A549 (cell line): ENCODE data around the gene ARHGAP9.
A peak's percentile ranks its signal among the peaks of the same experiment; 100 is the strongest.

Experiments
- BCL3 ChIP-seq: fragments of >200 bp; sonication (Bioruptor Twin); formaldehyde crosslinking; IDR thresholded peaks from 3 replicates; pipeline ENCODE4 v1.6.1; 2016
- CHD2 ChIP-seq: fragments of 150-350 bp; IDR thresholded peaks from 2 replicates; pipeline ENCODE4 v1.6.1; 2014; ENCODE audit warnings: low read length; ENCODE audit not compliant: partially characterized antibody
- CHD4 ChIP-seq: fragments of 200-600 bp; sonication (generic); IDR thresholded peaks from 2 replicates; pipeline ENCODE4 v1.6.1; 2016; ENCODE audit warnings: antibody characterized with exemption, mild to moderate bottlenecking, borderline replicate concordance
- EHMT2 ChIP-seq: fragments of 200-600 bp; sonication (generic); IDR thresholded peaks from 2 replicates; pipeline ENCODE4 v1.6.1; 2016; ENCODE audit warnings: antibody characterized with exemption, low read depth, mild to moderate bottlenecking, moderate library complexity
- EP300 ChIP-seq, 2 experiments: fragments of >200 bp; sonication (Bioruptor Twin); formaldehyde crosslinking; IDR thresholded peaks; 2 replicates in 1 of 2; 3 replicates in 1 of 2; pipeline ENCODE4 v1.6.1; 2016 to 2017
- HOXA7 ChIP-seq: fragments of 250-450 bp; sonication (Bioruptor Pico); IDR thresholded peaks from 2 replicates; pipeline ENCODE4 v1.5.0; 2020; ENCODE audit warnings: mild to moderate bottlenecking, moderate library complexity
- MAFK ChIP-seq: fragments of 450-650 bp; IDR thresholded peaks from 2 replicates; pipeline ENCODE4 v1.6.1; 2014; ENCODE audit not compliant: partially characterized antibody
- POLR2A ChIP-seq: IDR thresholded peaks from 2 replicates; pipeline ENCODE4 v1.6.1; 2012; ENCODE audit warnings: mild to moderate bottlenecking, low read length
- RAD21 ChIP-seq, 2 experiments: fragments of >200 bp in 1 of 2; sonication (Bioruptor Twin) in 1 of 2; formaldehyde crosslinking in 1 of 2; IDR thresholded peaks in 1 of 2; conservative IDR thresholded peaks in 1 of 2; 2 replicates in 1 of 2; 3 replicates in 1 of 2; pipeline ENCODE4 v1.6.1; 2012 to 2018; ENCODE audit warnings: inconsistent platforms in 1 of 2
- SMC3 ChIP-seq: fragments of >200 bp; sonication (Bioruptor Twin); formaldehyde crosslinking; IDR thresholded peaks from 3 replicates; pipeline ENCODE4 v1.6.1; 2018; ENCODE audit warnings: inconsistent platforms
- SREBF2 ChIP-seq: fragments of 450-650 bp; IDR thresholded peaks from 2 replicates; pipeline ENCODE4 v1.6.1; 2014; ENCODE audit warnings: mild to moderate bottlenecking, moderate library complexity
- TF ChIP-seq, protein P1 (sequence below): fragments of >200 bp; sonication (Bioruptor Twin); formaldehyde crosslinking; IDR thresholded peaks from 3 replicates; pipeline ENCODE4 v1.5.1; 2016
- TF ChIP-seq, protein P2 (sequence below): IDR thresholded peaks from 2 replicates; pipeline ENCODE4 v1.6.1; 2012
- TF ChIP-seq, protein P3 (sequence below): IDR thresholded peaks from 2 replicates; pipeline ENCODE4 v1.6.1; 2012; ENCODE audit warnings: low read depth, borderline replicate concordance

DNA sequence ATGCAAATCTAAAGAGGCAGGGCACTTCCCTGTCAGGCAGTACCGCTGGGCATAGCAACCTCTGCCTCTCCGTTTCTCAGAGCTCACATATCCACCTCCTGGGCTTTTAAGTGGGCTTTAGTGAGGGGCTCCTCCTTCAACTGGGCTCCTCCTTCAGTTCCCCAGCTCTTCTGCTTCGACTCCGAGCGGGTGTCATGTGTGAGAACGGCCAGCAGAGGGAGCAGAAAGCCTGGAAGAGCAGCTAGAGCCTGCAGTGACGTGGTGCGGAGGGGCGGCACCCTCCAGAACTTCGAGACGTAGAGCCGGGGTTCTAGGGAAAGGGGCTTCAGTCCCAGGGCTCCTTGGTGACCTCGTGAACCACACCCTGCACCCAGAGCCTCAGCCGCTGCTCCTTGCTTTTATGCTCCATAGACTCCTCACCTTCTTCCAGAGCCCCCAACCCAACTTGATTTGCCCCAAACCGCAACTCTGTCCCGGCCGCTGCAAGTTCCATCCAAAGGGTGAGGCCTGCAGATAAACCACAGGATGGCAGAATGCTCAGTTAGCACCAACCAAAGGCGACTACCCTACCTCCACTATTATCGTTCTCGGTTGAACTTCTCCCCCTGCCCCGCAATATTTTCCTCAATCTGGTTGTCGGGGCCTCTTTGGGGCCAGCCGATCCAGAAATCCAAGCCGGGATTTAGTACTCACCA lies 20.5 kb downstream of the ARHGAP9 start:
- TF ChIP-seq, protein P1, sequence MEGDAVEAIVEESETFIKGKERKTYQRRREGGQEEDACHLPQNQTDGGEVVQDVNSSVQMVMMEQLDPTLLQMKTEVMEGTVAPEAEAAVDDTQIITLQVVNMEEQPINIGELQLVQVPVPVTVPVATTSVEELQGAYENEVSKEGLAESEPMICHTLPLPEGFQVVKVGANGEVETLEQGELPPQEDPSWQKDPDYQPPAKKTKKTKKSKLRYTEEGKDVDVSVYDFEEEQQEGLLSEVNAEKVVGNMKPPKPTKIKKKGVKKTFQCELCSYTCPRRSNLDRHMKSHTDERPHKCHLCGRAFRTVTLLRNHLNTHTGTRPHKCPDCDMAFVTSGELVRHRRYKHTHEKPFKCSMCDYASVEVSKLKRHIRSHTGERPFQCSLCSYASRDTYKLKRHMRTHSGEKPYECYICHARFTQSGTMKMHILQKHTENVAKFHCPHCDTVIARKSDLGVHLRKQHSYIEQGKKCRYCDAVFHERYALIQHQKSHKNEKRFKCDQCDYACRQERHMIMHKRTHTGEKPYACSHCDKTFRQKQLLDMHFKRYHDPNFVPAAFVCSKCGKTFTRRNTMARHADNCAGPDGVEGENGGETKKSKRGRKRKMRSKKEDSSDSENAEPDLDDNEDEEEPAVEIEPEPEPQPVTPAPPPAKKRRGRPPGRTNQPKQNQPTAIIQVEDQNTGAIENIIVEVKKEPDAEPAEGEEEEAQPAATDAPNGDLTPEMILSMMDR = peak; percentile 90
- peak; percentile 53 for TF ChIP-seq POLR2A
- no peak for TF ChIP-seq CHD2
- no peak for TF ChIP-seq MAFK
- TF ChIP-seq, protein P2, sequence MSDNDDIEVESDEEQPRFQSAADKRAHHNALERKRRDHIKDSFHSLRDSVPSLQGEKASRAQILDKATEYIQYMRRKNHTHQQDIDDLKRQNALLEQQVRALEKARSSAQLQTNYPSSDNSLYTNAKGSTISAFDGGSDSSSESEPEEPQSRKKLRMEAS = peak; percentile 71
- TF ChIP-seq HOXA7 (CRISPR knock-in tag) = no peak
- no peak for TF ChIP-seq CHD4
- TF ChIP-seq SMC3 = peak; percentile 74
- peak; percentile 83 to 87 for TF ChIP-seq RAD21 (conservative IDR thresholded peaks at IDR 0.05 in 1 of 2, IDR thresholded peaks at IDR 0.05 in 1 of 2)
- TF ChIP-seq, protein P3, sequence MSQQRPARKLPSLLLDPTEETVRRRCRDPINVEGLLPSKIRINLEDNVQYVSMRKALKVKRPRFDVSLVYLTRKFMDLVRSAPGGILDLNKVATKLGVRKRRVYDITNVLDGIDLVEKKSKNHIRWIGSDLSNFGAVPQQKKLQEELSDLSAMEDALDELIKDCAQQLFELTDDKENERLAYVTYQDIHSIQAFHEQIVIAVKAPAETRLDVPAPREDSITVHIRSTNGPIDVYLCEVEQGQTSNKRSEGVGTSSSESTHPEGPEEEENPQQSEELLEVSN = no peak; the same call in 1 of the 2 replicates
- TF ChIP-seq EP300 (IDR thresholded peaks at IDR 0.05) = no peak
- no peak for TF ChIP-seq EHMT2
- TF ChIP-seq SREBF2 = no peak
- peak; percentile 23; the same call in 2 of the 3 replicates for TF ChIP-seq BCL3
